Left lobe of liver (tissue), 2 donors: ENCODE results near the gene FBP1. TPM values are rescaled to one million over a fixed set of nuclear protein-coding genes. Genes with fewer than 3 reads are reported as not detected.

Experiments used
- ATAC-seq: fragments of 200-7000 bp; cut with Tn5 transposase; one replicate; pipeline ENCODE4 v1.9.1; 2020; ENCODE audit warnings: mild to moderate bottlenecking, moderate library complexity
- DNase-seq: peaks from one replicate; pipeline ENCODE4 v3.0.0-alpha.2; 2020; ENCODE audit warnings: low spot score
- total RNA-seq: library from RNA; stranded (reverse); gene quantifications from one replicate; pipeline ENCODE4 v1.2.1, GENCODE V29; 2021
- donor health status: DM: no; HTN: no; CAD: no; lungs with moderate emphysema.
- donor health status: DM: no; HTN: yes; CAD: no.

The FBP1 gene
- 476 TPM for total RNA-seq

- ATAC-seq (peak; percentile 84), DNase-seq (peak; percentile 94)
Observed at GRCh38 chr9:94639061-94639998, at the start of gene FBP1. Gene FBP1 (minus strand): TSS chr9:94639518. CDS start chr9:94639310, 208 bp downstream.

GRCh38 chr9:94687451-94687850 is 48.1 kb upstream of the FBP1 start:
- ATAC-seq (no peak), DNase-seq (peak; percentile 44)

- no peak for DNase-seq
Observed at GRCh38 chr9:94685359-94685758, 46.0 kb upstream of the FBP1 start.

GRCh38 chr9:94681508-94681907 is 42.2 kb upstream of the FBP1 start:
- DNase-seq (peak; percentile 75), ATAC-seq (peak; percentile 99)

More at GRCh38 chr9:94685359-94685758, 46.0 kb upstream of the FBP1 start:
- no peak for ATAC-seq

- no peak for ATAC-seq
- peak; percentile 11 for DNase-seq
Observed at GRCh38 chr9:94680621-94681020, 41.3 kb upstream of the FBP1 start.

- DNase-seq (no peak), ATAC-seq (no peak)
Observed at GRCh38 chr9:94680020-94680419, 40.7 kb upstream of the FBP1 start.

GRCh38 chr9:94679587-94679986 is 40.3 kb upstream of the FBP1 start:
- no peak for ATAC-seq

GRCh38 chr9:94677929-94678328 is 38.6 kb upstream of the FBP1 start:
- no peak for ATAC-seq
- no peak for DNase-seq

More at GRCh38 chr9:94679587-94679986, 40.3 kb upstream of the FBP1 start:
- no peak for DNase-seq

GRCh38 chr9:94676446-94677131 is 37.3 kb upstream of the FBP1 start:
- ATAC-seq, result no peak
- DNase-seq, result no peak

GRCh38 chr9:94675008-94675881 is 35.9 kb upstream of the FBP1 start:
- no peak for ATAC-seq
- DNase-seq, result no peak

- ATAC-seq (no peak), DNase-seq (no peak)
Observed at GRCh38 chr9:94672811-94673487, 33.6 kb upstream of the FBP1 start.

GRCh38 chr9:94668928-94669729 is 29.8 kb upstream of the FBP1 start:
- DNase-seq (peak; percentile 72), ATAC-seq (peak; percentile 68)

GRCh38 chr9:94668418-94668927 is 29.2 kb upstream of the FBP1 start:
- DNase-seq, result no peak
- ATAC-seq, result peak; percentile 1

GRCh38 chr9:94666364-94667099 is 27.2 kb upstream of the FBP1 start:
- ATAC-seq (peak; percentile 70), DNase-seq (peak; percentile 95)

GRCh38 chr9:94665613-94666012 is 26.3 kb upstream of the FBP1 start:
- DNase-seq (no peak), ATAC-seq (no peak)

- ATAC-seq, result no peak
- no peak for DNase-seq
Observed at GRCh38 chr9:94664801-94665200, 25.5 kb upstream of the FBP1 start.

- DNase-seq (no peak), ATAC-seq (no peak)
Observed at GRCh38 chr9:94663640-94664039, 24.3 kb upstream of the FBP1 start.

GRCh38 chr9:94663140-94663539 is 23.8 kb upstream of the FBP1 start:
- DNase-seq (no peak), ATAC-seq (no peak)
